ENCODE measurements around the gene DCAF6.

Gene DCAF6

GRCh38 chr1:167912294-167912693 lies 24.2 kb upstream of the DCAF6 start:
- Histone ChIP-seq H4K20me1 (ENCODE audit: low read depth, low read length) (no peaks in the 10 kb centered on the region), H3K79me2 (ENCODE audit: insufficient read depth, low read length) (no peaks in the 10 kb centered on the region), H3K36me3 (ENCODE audit: low read length) (no peaks in the 10 kb centered on the region; the same call in 1 of the 2 replicates), H3K27me3 (ENCODE audit: low read length) (no peaks in the 10 kb centered on the region), H2AFZ (ENCODE audit: low read depth, low read length, severe bottlenecking) (no peak overlapping the region), H3K4me2 (ENCODE audit: low read depth, low read length, poor library complexity, severe bottlenecking) (no peak overlapping the region), H3K9me3 (ENCODE audit: insufficient read depth, low read length) (no peaks in the 10 kb centered on the region), H3K9ac (ENCODE audit: low read length) (no peak overlapping the region), H3K4me3 (ENCODE audit: insufficient read depth, low read length, poor library complexity, severe bottlenecking) (no peak overlapping the region), H3K9me2 (replicated peaks; ENCODE audit: insufficient read depth, low read length) (no peaks in the 10 kb centered on the region), H3F3A (ENCODE audit: insufficient read depth) (no peaks in the 10 kb centered on the region), H3K27ac (ENCODE audit: low read depth, low read length) (no peak overlapping the region)
- TF ChIP-seq, protein P1, sequence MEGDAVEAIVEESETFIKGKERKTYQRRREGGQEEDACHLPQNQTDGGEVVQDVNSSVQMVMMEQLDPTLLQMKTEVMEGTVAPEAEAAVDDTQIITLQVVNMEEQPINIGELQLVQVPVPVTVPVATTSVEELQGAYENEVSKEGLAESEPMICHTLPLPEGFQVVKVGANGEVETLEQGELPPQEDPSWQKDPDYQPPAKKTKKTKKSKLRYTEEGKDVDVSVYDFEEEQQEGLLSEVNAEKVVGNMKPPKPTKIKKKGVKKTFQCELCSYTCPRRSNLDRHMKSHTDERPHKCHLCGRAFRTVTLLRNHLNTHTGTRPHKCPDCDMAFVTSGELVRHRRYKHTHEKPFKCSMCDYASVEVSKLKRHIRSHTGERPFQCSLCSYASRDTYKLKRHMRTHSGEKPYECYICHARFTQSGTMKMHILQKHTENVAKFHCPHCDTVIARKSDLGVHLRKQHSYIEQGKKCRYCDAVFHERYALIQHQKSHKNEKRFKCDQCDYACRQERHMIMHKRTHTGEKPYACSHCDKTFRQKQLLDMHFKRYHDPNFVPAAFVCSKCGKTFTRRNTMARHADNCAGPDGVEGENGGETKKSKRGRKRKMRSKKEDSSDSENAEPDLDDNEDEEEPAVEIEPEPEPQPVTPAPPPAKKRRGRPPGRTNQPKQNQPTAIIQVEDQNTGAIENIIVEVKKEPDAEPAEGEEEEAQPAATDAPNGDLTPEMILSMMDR (IDR thresholded peaks at IDR 0.05; ENCODE audit: insufficient read depth, low read length, poor library complexity, severe bottlenecking) = no peak
- TF ChIP-seq EZH2phosphoT487 (conservative IDR thresholded peaks at IDR 0.05; ENCODE audit: low read length) = no peak

GRCh38 chr1:167913895-167914496 lies 22.5 kb upstream of the DCAF6 start, which contains the start of gene ADCY10:
Gene ADCY10, minus strand, starts transcription at chr1:167914134. Its CDS starts 8,994 bp downstream, at chr1:167905140.
- no peak within 1 kb of the TSS for H2AFZ ChIP-seq (ENCODE audit: low read depth, low read length, severe bottlenecking)
- H3K9me3 ChIP-seq (ENCODE audit: insufficient read depth, low read length) = no peaks in the 10 kb centered on the region
- H3F3A ChIP-seq (ENCODE audit: insufficient read depth) = no peaks in the 10 kb centered on the region
- H3K27me3 ChIP-seq (ENCODE audit: low read length) = no peaks in the 10 kb centered on the region
- H3K9ac ChIP-seq (ENCODE audit: low read length) = no peak within 1 kb of the TSS
- no peaks in the 10 kb centered on the region for H3K79me2 ChIP-seq (ENCODE audit: insufficient read depth, low read length)
- H3K4me3 ChIP-seq (ENCODE audit: insufficient read depth, low read length, poor library complexity, severe bottlenecking) = no peak within 1 kb of the TSS
- no peak for TF ChIP-seq EZH2phosphoT487 (conservative IDR thresholded peaks at IDR 0.05; ENCODE audit: low read length)
- TF ChIP-seq, protein P1 (IDR thresholded peaks at IDR 0.05; ENCODE audit: insufficient read depth, low read length, poor library complexity, severe bottlenecking) = no peak
- H3K4me2 ChIP-seq (ENCODE audit: low read depth, low read length, poor library complexity, severe bottlenecking) = no peak within 1 kb of the TSS
- H4K20me1 ChIP-seq (ENCODE audit: low read depth, low read length) = no peaks in the 10 kb centered on the region
- no peak within 1 kb of the TSS for H3K27ac ChIP-seq (ENCODE audit: low read depth, low read length)
- H3K36me3 ChIP-seq (ENCODE audit: low read length) = no peaks in the 10 kb centered on the region; the same call in 1 of the 2 replicates
- H3K9me2 ChIP-seq (replicated peaks; ENCODE audit: insufficient read depth, low read length) = no peaks in the 10 kb centered on the region

DNA sequence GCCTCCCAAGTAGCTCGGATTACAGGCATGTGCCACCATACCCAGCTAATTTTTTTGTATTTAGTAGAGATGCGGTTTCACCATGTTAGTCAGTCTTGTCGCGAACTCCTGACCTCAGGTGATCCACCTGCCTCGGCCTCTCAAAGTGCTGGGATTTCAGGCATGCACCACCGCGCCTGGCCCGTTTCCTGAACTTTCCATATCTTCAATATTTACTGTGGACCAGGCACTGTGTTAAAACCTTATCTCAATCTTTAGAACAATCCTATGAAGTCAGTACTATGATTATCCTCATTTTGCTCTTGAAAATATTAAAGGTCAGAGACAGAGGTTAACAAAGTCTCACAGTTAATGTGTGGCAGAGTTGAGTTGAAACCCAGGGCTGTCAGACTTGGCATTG lies 20.9 kb upstream of the DCAF6 start:
- Histone ChIP-seq H3K27ac (ENCODE audit: low read depth, low read length) (no peak overlapping the region), H3K9me3 (ENCODE audit: insufficient read depth, low read length) (no peaks in the 10 kb centered on the region), H3K79me2 (ENCODE audit: insufficient read depth, low read length) (no peaks in the 10 kb centered on the region), H3K4me3 (ENCODE audit: insufficient read depth, low read length, poor library complexity, severe bottlenecking) (no peak overlapping the region), H3K9me2 (replicated peaks; ENCODE audit: insufficient read depth, low read length) (no peaks in the 10 kb centered on the region), H2AFZ (ENCODE audit: low read depth, low read length, severe bottlenecking) (no peak overlapping the region), H3K27me3 (ENCODE audit: low read length) (no peaks in the 10 kb centered on the region), H3K9ac (ENCODE audit: low read length) (no peak overlapping the region), H3K4me2 (ENCODE audit: low read depth, low read length, poor library complexity, severe bottlenecking) (no peak overlapping the region), H4K20me1 (ENCODE audit: low read depth, low read length) (no peaks in the 10 kb centered on the region), H3F3A (ENCODE audit: insufficient read depth) (no peaks in the 10 kb centered on the region), H3K36me3 (ENCODE audit: low read length) (no peaks in the 10 kb centered on the region; the same call in 1 of the 2 replicates)
- no peak for TF ChIP-seq EZH2phosphoT487 (conservative IDR thresholded peaks at IDR 0.05; ENCODE audit: low read length)
- TF ChIP-seq, protein P1 (IDR thresholded peaks at IDR 0.05; ENCODE audit: insufficient read depth, low read length, poor library complexity, severe bottlenecking) = no peak

Data from SU-DHL-6 (cell line).